Natural killer cell (primary cell): ENCODE measurements around the gene NEDD4L. TPM values are rescaled to one million over a fixed set of nuclear protein-coding genes. Genes with fewer than 3 reads are reported as not detected.

Experiments used
- ATAC-seq, 3 donors: fragments of 150-1000 bp in 2 of 3; fragments of 200-7000 bp in 1 of 3; cut with Tn5 transposase; 1 replicate in 1 of 3; 2 replicates in 2 of 3; pipeline ENCODE4 v1.10.0; 2021; ENCODE audit warnings: mild to moderate bottlenecking in 2 of 3, moderate library complexity in 2 of 3
- DNase-seq, 2 donors: peaks; one replicate each; pipeline versions ENCODE4 v3.0.0 to v3.0.0-alpha.2; 2013 to 2021; ENCODE audit warnings: mixed read lengths in 1 of 2
- H3K27ac ChIP-seq: one replicate; pipeline ENCODE4 v1.5.1; 2013; ENCODE audit warnings: mild to moderate bottlenecking, low read length
- H3K27me3 ChIP-seq: one replicate; pipeline ENCODE4 v1.6.1; 2013; ENCODE audit warnings: low read length; ENCODE audit not compliant: control insufficient read depth, insufficient read depth
- H3K36me3 ChIP-seq: one replicate; pipeline ENCODE4 v1.6.1; 2013; ENCODE audit warnings: low read length; ENCODE audit not compliant: control insufficient read depth, insufficient read depth
- H3K4me1 ChIP-seq: one replicate; pipeline ENCODE4 v1.6.1; 2013; ENCODE audit warnings: low read length; ENCODE audit not compliant: control insufficient read depth, insufficient read depth
- H3K4me3 ChIP-seq: one replicate; pipeline ENCODE4 v1.5.1; 2013; ENCODE audit warnings: low read length
- H3K9me3 ChIP-seq: one replicate; pipeline ENCODE4 v1.6.1; 2013; ENCODE audit warnings: low read length; ENCODE audit not compliant: control insufficient read depth, insufficient read depth
- H3K27ac Mint-ChIP-seq, 2 donors: one replicate each; pipeline ENCODE4 v1.8.0; 2022; ENCODE audit warnings: mild to moderate bottlenecking in 2 of 2, mixed read lengths in 2 of 2, moderate library complexity in 1 of 2
- H3K27me3 Mint-ChIP-seq, 2 donors: one replicate each; pipeline ENCODE4 v1.8.0; 2022; ENCODE audit warnings: low read depth in 2 of 2, mixed read lengths in 2 of 2
- H3K36me3 Mint-ChIP-seq: one replicate; pipeline ENCODE4 v1.8.0; 2022; ENCODE audit warnings: mixed read lengths
- H3K4me1 Mint-ChIP-seq, 2 donors: one replicate each; pipeline ENCODE4 v1.8.0; 2022; ENCODE audit warnings: mixed read lengths in 2 of 2
- H3K4me3 Mint-ChIP-seq: one replicate; pipeline ENCODE4 v1.8.0; 2022; ENCODE audit warnings: mild to moderate bottlenecking, moderate library complexity, mixed read lengths
- H3K9me3 Mint-ChIP-seq, 2 donors: one replicate each; pipeline ENCODE4 v1.8.0; 2022; ENCODE audit warnings: mixed read lengths in 2 of 2
- CTCF ChIP-seq: fragments of 200-600 bp; IDR thresholded peaks from one replicate; pipeline ENCODE4 v1.8.0; 2022; ENCODE audit warnings: antibody characterized with exemption
- WGBS: methylation state at CpG from one replicate; pipeline ENCODE4 v1.1.7; 2013; ENCODE audit warnings: missing lambda C conversion rate; ENCODE audit not compliant: insufficient coverage; 5-methylcytosine and 5-hydroxymethylcytosine counted together
- intact Hi-C: fragments of 100-400 bp; cut with micrococcal nuclease; formaldehyde crosslinking; loops from one replicate; pipeline ENCODE4 v1.14.2; 2022
- total RNA-seq, 4 donors: library from RNA; stranded (reverse); fragments of 120-200 nt in 1 of 4; gene quantifications; one replicate each; pipeline versions ENCODE4 v1.2.3 to v1.2.4, GENCODE V29; 2013 to 2022

NEDD4L gene
- total RNA-seq, 3 donors from 2014 or later (not counting 1 experiment from before 2014, with no cell fraction given): 3.4 to 15.3 (median 14.3) TPM

- no peak for TF ChIP-seq CTCF
- no peak for DNase-seq
- H3K27ac Mint-ChIP-seq: no peak overlapping the region
- no peaks in the 10 kb centered on the region for H3K36me3 Mint-ChIP-seq
- no peaks in the 10 kb centered on the region for H3K27me3 ChIP-seq
- H3K27me3 Mint-ChIP-seq: peaks cover 10 to 26% of the 10 kb centered on the region in 2 donors
- 90% methylated on average over 11 of the region's 12 CpGs for WGBS
- H3K9me3 Mint-ChIP-seq: no peaks in the 10 kb centered on the region
- H3K4me3 ChIP-seq: no peak overlapping the region
- H3K9me3 ChIP-seq: no peaks in the 10 kb centered on the region
- intact Hi-C loops: no loop called here
- H3K4me3 Mint-ChIP-seq: no peak overlapping the region
- peaks cover 2% of the 10 kb centered on the region for H3K4me1 ChIP-seq
- no peak for ATAC-seq
- H3K4me1 Mint-ChIP-seq: peaks cover 2 to 6% of the 10 kb centered on the region in 2 donors
- H3K36me3 ChIP-seq: no peaks in the 10 kb centered on the region
- no peak overlapping the region for H3K27ac ChIP-seq
These were observed 96.6 kb downstream of the NEDD4L start for GRCh38 chr18:58140387-58141325.

GRCh38 chr18:58143386-58143785, 99.4 kb downstream of the NEDD4L start:
- peaks cover 3 to 12% of the 10 kb centered on the region in 2 donors for H3K27me3 Mint-ChIP-seq
- no peaks in the 10 kb centered on the region for H3K4me1 ChIP-seq
- no peaks in the 10 kb centered on the region for H3K36me3 Mint-ChIP-seq
- 95% methylated on average over 11 of the region's 11 CpGs for WGBS
- no peak for DNase-seq
- no peaks in the 10 kb centered on the region for H3K36me3 ChIP-seq
- no peak overlapping the region for H3K4me3 Mint-ChIP-seq
- no peak for ATAC-seq
- no peak overlapping the region for H3K27ac Mint-ChIP-seq
- no peaks in the 10 kb centered on the region for H3K4me1 Mint-ChIP-seq
- H3K27me3 ChIP-seq: no peaks in the 10 kb centered on the region
- H3K9me3 ChIP-seq: no peaks in the 10 kb centered on the region
- H3K4me3 ChIP-seq: no peak overlapping the region
- H3K9me3 Mint-ChIP-seq: no peaks in the 10 kb centered on the region
- no peak overlapping the region for H3K27ac ChIP-seq
- no peak for TF ChIP-seq CTCF
- intact Hi-C loops: no loop called here

GRCh38 chr18:58144106-58144505, 100.1 kb downstream of the NEDD4L start:
- no peaks in the 10 kb centered on the region for H3K4me1 Mint-ChIP-seq
- Histone ChIP-seq H3K4me3 (no peak overlapping the region), H3K4me1 (no peaks in the 10 kb centered on the region), H3K9me3 (no peaks in the 10 kb centered on the region), H3K27ac (no peak overlapping the region), H3K27me3 (no peaks in the 10 kb centered on the region), H3K36me3 (no peaks in the 10 kb centered on the region)
- H3K36me3 Mint-ChIP-seq: no peaks in the 10 kb centered on the region
- no peak for DNase-seq
- H3K27me3 Mint-ChIP-seq: peaks cover 3 to 12% of the 10 kb centered on the region in 2 donors
- WGBS: 90% methylated on average over 2 of the region's 4 CpGs
- ATAC-seq: no peak
- no peak overlapping the region for H3K27ac Mint-ChIP-seq
- H3K9me3 Mint-ChIP-seq: no peaks in the 10 kb centered on the region
- no peak for TF ChIP-seq CTCF
- intact Hi-C loops: no loop called here
- no peak overlapping the region for H3K4me3 Mint-ChIP-seq
